HG02610 (cell line): ENCODE measurements around the gene ATP8A2.
"Not testable (repeated sequence)": the region's sequence is repeated elsewhere in the genome, so short reads cannot be mapped to it uniquely, and the experiment has no call there.

Experiments used
- ATAC-seq: cut with Tn5 transposase; IDR thresholded peaks from one replicate; pipeline ENCODE4 v1.9.1; 2021; ENCODE audit warnings: mild to moderate bottlenecking, moderate library complexity; ENCODE audit not compliant: unreplicated experiment

ATP8A2 gene

GRCh38 chr13:25945596-25945995, 573.8 kb downstream of the ATP8A2 start:
- no peak for ATAC-seq

- ATAC-seq = no peak
These were observed 574.5 kb downstream of the ATP8A2 start for GRCh38 chr13:25946321-25946720.

- ATAC-seq = no peak
These were observed 577.1 kb downstream of the ATP8A2 start for GRCh38 chr13:25948910-25949309.

DNA sequence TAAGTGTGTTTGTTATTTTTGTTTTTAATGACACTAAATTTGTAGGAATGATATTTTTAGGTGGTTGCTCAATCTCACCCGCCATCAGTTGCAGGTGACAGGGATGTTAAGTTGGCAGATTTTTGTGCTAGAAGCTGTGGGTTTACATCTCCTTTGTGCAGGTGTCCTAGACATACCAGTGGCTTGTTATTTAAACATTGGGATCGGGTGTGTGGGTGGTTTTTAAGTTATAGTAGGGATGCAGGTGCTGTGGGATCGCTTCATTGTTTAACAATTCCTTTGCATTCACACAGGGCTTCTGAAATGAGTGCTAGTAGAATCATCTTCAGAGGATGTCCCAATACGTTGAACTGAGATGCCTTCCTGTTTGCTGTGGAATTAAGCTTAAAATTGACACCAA, 580.1 kb downstream of the ATP8A2 start:
- ATAC-seq = no peak

DNA sequence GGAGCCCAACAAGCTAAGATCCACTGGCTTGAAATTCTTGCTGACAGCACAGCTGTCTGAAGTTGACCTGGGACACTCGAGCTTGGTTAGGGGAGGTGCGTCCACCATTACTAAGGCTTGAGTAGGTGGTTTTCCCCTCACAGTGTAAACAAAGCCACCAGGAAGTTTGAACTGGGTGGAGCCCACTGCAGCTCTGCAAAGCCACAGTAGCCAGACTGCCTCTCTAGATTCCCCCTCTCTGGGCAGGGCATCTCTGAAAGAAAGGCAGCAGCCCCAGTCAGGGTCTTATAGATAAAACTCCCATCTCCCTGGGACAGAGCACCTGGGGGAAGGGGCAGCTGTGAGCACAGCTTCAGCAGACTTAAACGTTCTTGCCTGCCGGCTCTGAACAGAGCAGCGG, 582.3 kb downstream of the ATP8A2 start:
- ATAC-seq = not testable (repeated sequence)

- ATAC-seq = not testable (repeated sequence)
These were observed 583.2 kb downstream of the ATP8A2 start for GRCh38 chr13:25954943-25955342.

DNA sequence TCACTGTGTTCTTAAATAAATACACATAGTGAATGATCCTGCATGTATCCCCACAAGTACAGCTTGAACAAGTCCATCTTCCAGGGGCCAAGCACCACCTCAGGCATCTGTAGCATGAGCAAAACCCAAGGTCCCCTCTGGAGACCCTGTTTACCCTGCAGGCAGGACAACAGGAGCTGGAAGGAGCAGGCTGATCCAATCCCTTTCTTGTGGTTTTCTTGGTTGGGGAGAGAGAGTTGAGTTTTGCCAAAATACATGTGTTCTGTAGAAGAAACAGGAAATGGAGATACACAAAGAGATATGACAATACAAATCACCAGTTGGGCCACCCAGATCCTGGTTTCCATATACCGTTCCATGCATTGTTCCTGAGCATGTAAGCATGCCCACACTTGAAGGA, 587.2 kb downstream of the ATP8A2 start:
- ATAC-seq = no peak

DNA sequence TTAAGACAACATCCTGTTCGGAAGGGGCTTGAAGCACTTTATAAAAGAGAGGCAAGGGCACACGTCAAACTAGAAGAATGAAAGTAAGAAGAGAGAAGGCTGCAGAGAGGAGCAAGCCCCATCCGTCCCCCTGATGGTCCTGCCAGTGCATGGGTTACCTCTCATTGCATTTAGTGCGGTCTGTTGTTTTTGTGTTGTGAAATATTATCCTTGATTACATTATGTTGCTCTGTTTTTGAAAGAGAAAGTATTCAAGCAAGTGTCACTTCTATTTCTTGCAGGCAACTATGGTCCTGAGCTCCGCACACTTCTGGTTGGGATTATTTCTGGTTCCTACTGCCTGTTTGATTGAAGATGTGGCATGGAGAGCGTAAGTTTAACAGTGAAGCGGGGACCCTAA, 589.5 kb downstream of the ATP8A2 start:
- ATAC-seq = no peak

- ATAC-seq = no peak
These were observed 591.9 kb downstream of the ATP8A2 start for GRCh38 chr13:25963674-25964073.

- ATAC-seq = no peak
These were observed 593.8 kb downstream of the ATP8A2 start for GRCh38 chr13:25965596-25965995.

GRCh38 chr13:25966086-25966485, 594.3 kb downstream of the ATP8A2 start:
- no peak for ATAC-seq

- no peak for ATAC-seq
These were observed 595.4 kb downstream of the ATP8A2 start for GRCh38 chr13:25967144-25967543.

DNA sequence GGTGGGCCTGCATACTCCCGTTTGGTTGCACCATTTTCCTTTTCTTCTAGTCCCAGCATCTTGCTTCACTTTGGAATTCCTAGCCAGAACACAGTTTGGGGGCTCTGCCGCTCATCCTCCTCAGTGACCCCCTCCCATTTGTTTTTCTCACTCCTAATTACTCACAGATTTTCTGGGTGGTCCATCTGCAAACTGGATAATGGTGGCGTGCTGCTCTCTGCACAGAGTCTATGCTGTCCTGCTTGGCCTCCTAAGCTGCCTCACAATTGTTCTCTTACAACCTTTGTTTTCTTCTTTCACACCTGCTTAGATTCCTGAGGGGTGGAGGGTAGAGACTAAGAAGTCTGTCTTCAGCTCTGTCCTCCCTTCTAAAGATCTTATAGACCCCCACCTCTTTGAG, 599.3 kb downstream of the ATP8A2 start:
- ATAC-seq = no peak

- ATAC-seq = no peak
These were observed 599.8 kb downstream of the ATP8A2 start for GRCh38 chr13:25971459-25972145.

DNA sequence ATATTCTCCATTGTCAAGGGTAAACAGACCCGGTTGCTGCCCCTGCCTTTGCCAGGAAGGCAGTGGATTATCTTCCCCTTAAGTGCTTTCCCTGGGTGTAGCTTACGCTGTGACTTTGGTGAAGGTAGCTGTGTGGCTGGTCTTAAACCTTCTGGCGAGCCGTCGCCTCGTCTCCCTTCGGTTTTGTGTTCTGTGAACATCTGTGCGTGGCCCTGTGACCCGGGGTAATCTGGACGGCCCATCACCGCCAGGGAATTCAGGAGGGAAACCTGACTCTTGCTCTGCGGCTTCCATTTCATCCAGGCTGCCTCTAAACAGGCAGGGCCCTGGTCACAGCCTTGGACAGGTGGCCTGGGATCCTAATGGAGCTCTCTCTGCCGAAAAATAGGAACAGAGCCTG, 601.3 kb downstream of the ATP8A2 start:
- no peak for ATAC-seq

- no peak for ATAC-seq
These were observed 601.8 kb downstream of the ATP8A2 start for GRCh38 chr13:25973576-25973975.

- no peak for ATAC-seq
These were observed 605.4 kb downstream of the ATP8A2 start for GRCh38 chr13:25977216-25977615.

DNA sequence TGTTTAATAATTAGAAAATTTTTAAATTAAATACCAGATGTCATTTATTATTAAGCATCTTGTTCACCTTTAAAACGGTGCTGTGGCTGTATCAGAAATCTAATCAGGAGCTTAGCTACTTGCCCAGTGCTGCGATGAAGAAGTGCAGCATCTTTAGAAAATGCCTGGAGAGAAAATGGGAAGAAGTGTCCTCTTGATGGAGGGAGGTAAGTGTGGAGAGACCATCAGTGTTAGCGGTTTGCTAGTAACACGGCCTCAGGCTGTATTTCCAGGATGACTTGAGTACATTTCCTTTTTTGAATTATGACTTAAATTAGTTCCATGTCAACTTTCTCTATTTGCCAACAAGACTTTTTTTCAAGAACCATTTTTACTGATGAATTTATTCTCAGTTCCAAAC, 605.9 kb downstream of the ATP8A2 start:
- ATAC-seq = no peak

GRCh38 chr13:25978961-25979360, 607.2 kb downstream of the ATP8A2 start:
- ATAC-seq = no peak

GRCh38 chr13:25979371-25979770, 607.6 kb downstream of the ATP8A2 start:
- no peak for ATAC-seq

- no peak for ATAC-seq
These were observed 608.5 kb downstream of the ATP8A2 start for GRCh38 chr13:25980255-25980654.

GRCh38 chr13:25981060-25981459, 609.3 kb downstream of the ATP8A2 start:
- ATAC-seq = no peak

- no peak for ATAC-seq
These were observed 611.1 kb downstream of the ATP8A2 start for GRCh38 chr13:25982907-25983306.
